Measurements from ENCODE around the gene BORCS6. TPM values are rescaled to one million over a fixed set of nuclear protein-coding genes. Genes with fewer than 3 reads are reported as not detected.

The BORCS6 gene
- total and polyA plus RNA-seq, 2 of the 4 experiments (the other 2 are of a cell fraction) = 2.7 to 3.3 TPM

GRCh38 chr17:8235676-8236075 is 45.7 kb upstream of the BORCS6 start:
- Histone ChIP-seq H3K18ac (ENCODE audit: low read depth, low read length) (no peak overlapping the region), H2BK120ac (ENCODE audit: low read depth, low read length) (no peak overlapping the region), H4K8ac (ENCODE audit: low read depth in 2 of 2, low read length in 2 of 2) (no peak overlapping the region), H3K4me2 (ENCODE audit: low read depth, low read length) (no peak overlapping the region), H4K91ac (ENCODE audit: insufficient read depth, low read depth, low read length) (no peak overlapping the region), H2AFZ (replicated peaks; ENCODE audit: low read length, poor library complexity) (no peak overlapping the region), H3K9ac (ENCODE audit: low read depth, low read length) (no peak overlapping the region), H3K36me3 (ENCODE audit: control insufficient read depth, insufficient read depth, low read length) (peaks cover 49% of the 10 kb centered on the region), H2AK9ac (replicated peaks; ENCODE audit: low read depth, low read length, poor library complexity) (no peak overlapping the region), H3K9me3 (ENCODE audit: control insufficient read depth, insufficient read depth, low read length) (no peaks in the 10 kb centered on the region), H3K27me3 (ENCODE audit: control insufficient read depth, insufficient read depth, low read length) (no peaks in the 10 kb centered on the region), H2BK15ac (ENCODE audit: low read depth, low read length) (no peak overlapping the region), H3K4me3 (ENCODE audit: insufficient read depth, low read depth, low read length) (no peak overlapping the region), H2BK5ac (ENCODE audit: low read depth, low read length, poor library complexity, severe bottlenecking) (no peak overlapping the region), H2BK20ac (ENCODE audit: low read depth, low read length) (no peak overlapping the region), H4K5ac (ENCODE audit: low read depth, low read length) (no peak overlapping the region), H3K79me1 (ENCODE audit: low read depth in 1 of 2, low read length in 2 of 2) (no peaks in the 10 kb centered on the region; a peak in 1 of 4 replicates), H4K20me1 (ENCODE audit: insufficient read depth, low read length) (no peaks in the 10 kb centered on the region), H3K4ac (ENCODE audit: low read depth, low read length) (no peak overlapping the region), H3K4me1 (ENCODE audit: control insufficient read depth, insufficient read depth, low read length) (no peaks in the 10 kb centered on the region), H3K14ac (replicated peaks; ENCODE audit: low read depth, low read length) (no peak overlapping the region), H3K9me1 (ENCODE audit: insufficient read depth, low read length) (no peaks in the 10 kb centered on the region), H2AK5ac (ENCODE audit: low read depth, low read length) (no peak overlapping the region), H3K56ac (ENCODE audit: extremely low read depth, insufficient read depth, low read length) (no peak overlapping the region), H3K27ac (ENCODE audit: insufficient read depth, low read length) (no peak overlapping the region), H3K23ac (ENCODE audit: low read depth, low read length) (no peak overlapping the region)
- in situ Hi-C loops (cut with MboI; ENCODE audit: low sequenced_read_pairs) = no loop called here
- no peak for TF ChIP-seq RCOR1 (IDR thresholded peaks at IDR 0.05; ENCODE audit: insufficient replicate concordance, low read length)
- TF ChIP-seq NFE2L2 (IDR thresholded peaks at IDR 0.05; ENCODE audit: low read depth, low read length) = no peak
- TF ChIP-seq POLR2A (IDR thresholded peaks at IDR 0.05; ENCODE audit: low read depth, low read length) = no peak
- no peak for TF ChIP-seq CTCF (conservative IDR thresholded peaks at IDR 0.05; ENCODE audit: low read depth, low read length)
- DNase-seq (no peak), ATAC-seq (ENCODE audit: low read depth) (no peak)
- ChIA-PET CTCF (no interaction called here), POLR2A (ENCODE audit: unreplicated experiment) (interaction anchor here (0.9 kb wide), 1 partner anchor 13 kb away, joined by 3 read pairs; no protein-coding TSS in a partner anchor)
- intact Hi-C loops (cut with micrococcal nuclease) = no loop called here
- dilution Hi-C loops (cut with HindIII; ENCODE audit: low sequenced_read_pairs, unreplicated experiment) = loop anchor here (25.0 kb wide), 1 partner anchor 123 kb away; the partner anchor contains the start of genes ALOXE3 and HES7
- 91% methylated on average over 6 of the region's 7 CpGs; no CpG with 5 or more reads in 1 of the 2 experiments for WGBS, 2 experiments (ENCODE audit: extremely low coverage in 2 of 2, insufficient read length in 1 of 2)
- no TSS peak for BruUV-seq (replicated peaks)

Measured in IMR-90 (cell line).